ENCODE measurements around the gene PRKCE. TPM values are rescaled to one million over a fixed set of nuclear protein-coding genes. Genes with fewer than 3 reads are reported as not detected.

PRKCE gene
- total and polyA plus RNA-seq, 11 donors, result 4.1 to 22.3 (median 16.2) TPM

- no peaks in the 10 kb centered on the region for H3K36me3 ChIP-seq
- no peak for TF ChIP-seq POLR2A (IDR thresholded peaks at IDR 0.05)
- no peak overlapping the region for H3K27ac ChIP-seq
- no peaks in the 10 kb centered on the region for H3K27me3 ChIP-seq
- H3K4me1 ChIP-seq, result peaks cover 0 to 83% (median 31%) of the 10 kb centered on the region in 12 donors
- WGBS, 4 donors, result 93 to 96% (median 95%) methylated on average over 4 of the region's 4 CpGs
- no peaks in the 10 kb centered on the region for H3K9me3 ChIP-seq
- DNase-seq, result no peak
- no peak for ATAC-seq
- H3K4me3 ChIP-seq, result no peak overlapping the region
- intact Hi-C loops (cut with DNase I), result no loop called here
Observed at GRCh38 chr2:45894211-45894610, 242.7 kb downstream of the PRKCE start.

GRCh38 chr2:45895241-45895861 lies 243.9 kb downstream of the PRKCE start:
- no peak for DNase-seq
- Histone ChIP-seq H3K36me3 (no peaks in the 10 kb centered on the region), H3K9me3 (no peaks in the 10 kb centered on the region), H3K27me3 (no peaks in the 10 kb centered on the region), H3K27ac (no peak overlapping the region), H3K4me3 (no peak overlapping the region), H3K4me1 (peaks cover 0 to 76% (median 29%) of the 10 kb centered on the region in 12 donors)
- intact Hi-C loops (cut with DNase I), result no loop called here
- 86 to 93% (median 91%) methylated on average over 8 of the region's 8 CpGs for whole genome bisulfite sequencing, 4 donors
- no peak for TF ChIP-seq POLR2A (IDR thresholded peaks at IDR 0.05)
- TF ChIP-seq, protein P1, sequence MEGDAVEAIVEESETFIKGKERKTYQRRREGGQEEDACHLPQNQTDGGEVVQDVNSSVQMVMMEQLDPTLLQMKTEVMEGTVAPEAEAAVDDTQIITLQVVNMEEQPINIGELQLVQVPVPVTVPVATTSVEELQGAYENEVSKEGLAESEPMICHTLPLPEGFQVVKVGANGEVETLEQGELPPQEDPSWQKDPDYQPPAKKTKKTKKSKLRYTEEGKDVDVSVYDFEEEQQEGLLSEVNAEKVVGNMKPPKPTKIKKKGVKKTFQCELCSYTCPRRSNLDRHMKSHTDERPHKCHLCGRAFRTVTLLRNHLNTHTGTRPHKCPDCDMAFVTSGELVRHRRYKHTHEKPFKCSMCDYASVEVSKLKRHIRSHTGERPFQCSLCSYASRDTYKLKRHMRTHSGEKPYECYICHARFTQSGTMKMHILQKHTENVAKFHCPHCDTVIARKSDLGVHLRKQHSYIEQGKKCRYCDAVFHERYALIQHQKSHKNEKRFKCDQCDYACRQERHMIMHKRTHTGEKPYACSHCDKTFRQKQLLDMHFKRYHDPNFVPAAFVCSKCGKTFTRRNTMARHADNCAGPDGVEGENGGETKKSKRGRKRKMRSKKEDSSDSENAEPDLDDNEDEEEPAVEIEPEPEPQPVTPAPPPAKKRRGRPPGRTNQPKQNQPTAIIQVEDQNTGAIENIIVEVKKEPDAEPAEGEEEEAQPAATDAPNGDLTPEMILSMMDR (IDR thresholded peaks at IDR 0.05), result no peak
- no peak for ATAC-seq

DNA sequence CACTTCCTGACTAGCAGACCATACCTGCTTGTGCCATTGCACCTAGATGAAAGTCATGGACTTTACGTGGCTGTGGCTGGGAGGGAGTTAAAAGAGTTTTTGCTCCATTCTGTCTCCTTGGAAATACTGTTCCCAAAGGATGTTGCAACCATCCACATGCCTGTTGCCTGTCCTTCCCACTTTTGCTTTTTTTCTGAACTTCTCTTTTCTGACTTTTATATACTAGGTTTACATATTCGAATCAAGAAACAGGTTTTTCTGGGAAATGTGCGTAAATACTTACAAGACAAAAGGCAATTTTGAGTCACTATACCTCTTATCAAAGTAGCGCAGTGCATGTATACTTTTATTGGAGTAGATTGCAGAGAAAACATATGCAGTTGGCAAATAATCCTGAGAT lies 244.8 kb downstream of the PRKCE start:
- TF ChIP-seq, protein P1 (IDR thresholded peaks at IDR 0.05), result no peak
- no peak for TF ChIP-seq POLR2A (IDR thresholded peaks at IDR 0.05)
- no peaks in the 10 kb centered on the region for H3K9me3 ChIP-seq
- no peak overlapping the region for H3K27ac ChIP-seq
- ATAC-seq (no peak), DNase-seq (no peak)
- H3K4me3 ChIP-seq, result no peak overlapping the region
- WGBS, 4 donors, result 91 to 92% (median 92%) methylated on average over 4 of the region's 4 CpGs
- no peaks in the 10 kb centered on the region for H3K36me3 ChIP-seq
- H3K27me3 ChIP-seq, result no peaks in the 10 kb centered on the region
- peaks cover 0 to 67% (median 29%) of the 10 kb centered on the region in 12 donors for H3K4me1 ChIP-seq
- intact Hi-C loops (cut with DNase I), result no loop called here

- Histone ChIP-seq H3K27me3 (no peaks in the 10 kb centered on the region), H3K9me3 (no peaks in the 10 kb centered on the region), H3K4me1 (peaks cover 0 to 59% (median 24%) of the 10 kb centered on the region in 12 donors), H3K4me3 (no peak overlapping the region), H3K27ac (peak overlapping the region in 1 of 12 donors; percentile 50), H3K36me3 (no peaks in the 10 kb centered on the region)
- TF ChIP-seq POLR2A (IDR thresholded peaks at IDR 0.05), result no peak
- TF ChIP-seq, protein P1 (IDR thresholded peaks at IDR 0.05), result no peak
- 92 to 96% (median 93%) methylated on average over 8 of the region's 8 CpGs for WGBS, 4 donors
- no peak for DNase-seq
- no peak for ATAC-seq
- intact Hi-C loops (cut with DNase I), result no loop called here
Observed at GRCh38 chr2:45897842-45898241, 246.4 kb downstream of the PRKCE start.

DNA sequence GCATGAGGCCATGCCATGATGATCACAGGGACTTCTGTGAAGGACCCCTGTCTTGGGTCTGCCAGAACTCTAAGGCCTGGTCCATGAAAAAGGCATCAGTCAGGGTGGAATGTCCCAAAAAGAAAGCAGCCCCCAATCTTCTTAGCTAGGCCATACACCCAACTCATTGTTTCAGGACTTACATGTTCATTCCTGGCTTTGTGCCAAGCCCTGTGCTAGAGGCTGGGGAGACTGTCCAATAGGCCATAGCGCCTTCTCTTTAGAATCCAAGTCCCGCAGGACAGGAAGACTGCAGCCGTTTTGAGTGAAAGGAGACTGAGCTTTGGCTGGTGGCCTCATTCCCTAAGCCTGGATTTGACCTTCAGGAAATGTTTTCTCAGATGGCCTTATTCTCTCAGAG lies 247.3 kb downstream of the PRKCE start:
- H3K4me1 ChIP-seq, result peaks cover 0 to 58% (median 21%) of the 10 kb centered on the region in 12 donors
- 34 to 50% (median 44%) methylated on average over 3 of the region's 3 CpGs for WGBS, 4 donors
- no peaks in the 10 kb centered on the region for H3K27me3 ChIP-seq
- no peaks in the 10 kb centered on the region for H3K36me3 ChIP-seq
- peak; percentile 57 to 72 (median 62) for ATAC-seq
- no peaks in the 10 kb centered on the region for H3K9me3 ChIP-seq
- TF ChIP-seq, protein P1 (IDR thresholded peaks at IDR 0.05), result no peak
- TF ChIP-seq POLR2A (IDR thresholded peaks at IDR 0.05), result no peak
- H3K4me3 ChIP-seq, result no peak overlapping the region
- intact Hi-C loops (cut with DNase I), result no loop called here
- H3K27ac ChIP-seq, result peak overlapping the region in 3 of 12 donors; percentile 3 to 34 (median 22)
- DNase-seq, result peak in 4 of 5 donors; percentile 63 to 77 (median 70)
